BLaER1 treated with 17β-estradiol and CSF1 and Interleukin-3, amounts not matched to agents 10 nM and 100 nM (cell line): ENCODE data around the gene IL13RA2.

Experiments used
- H3K27ac ChIP-seq, 11 experiments: shearing (Covaris generic); formaldehyde crosslinking; 2 replicates each; pipeline ENCODE4 v1.8.1; 2022
- H3K27me3 ChIP-seq, 11 experiments: shearing (Covaris generic); formaldehyde crosslinking; 2 replicates each; pipeline ENCODE4 v1.8.1; 2022
- H3K36me3 ChIP-seq, 11 experiments: shearing (Covaris generic); formaldehyde crosslinking; 2 replicates each; pipeline ENCODE4 v1.8.1; 2022
- H3K4me1 ChIP-seq, 10 experiments: shearing (Covaris generic); formaldehyde crosslinking; 2 replicates each; pipeline ENCODE4 v1.8.1; 2022
- H3K4me2 ChIP-seq, 11 experiments: shearing (Covaris generic); formaldehyde crosslinking; 2 replicates each; pipeline ENCODE4 v1.8.1; 2022
- H3K4me3 ChIP-seq, 10 experiments: shearing (Covaris generic); formaldehyde crosslinking; 2 replicates each; pipeline ENCODE4 v1.8.1; 2022
- H3K9ac ChIP-seq, 11 experiments: shearing (Covaris generic); formaldehyde crosslinking; 2 replicates each; pipeline ENCODE4 v1.8.1; 2022
- H3K9me3 ChIP-seq, 11 experiments: shearing (Covaris generic); formaldehyde crosslinking; replicated peaks in 1 of 11; 2 replicates each; pipeline ENCODE4 v1.8.1; 2022
- H4K20me1 ChIP-seq, 11 experiments: shearing (Covaris generic); formaldehyde crosslinking; 2 replicates each; pipeline ENCODE4 v1.8.1; 2022
- Cebpa-rat ChIP-seq, 11 experiments: shearing (Covaris generic); IDR thresholded peaks; 2 replicates each; pipeline ENCODE4 v1.8.1; 2022

Gene IL13RA2

GRCh38 chrX:114964374-114964773 lies 53.0 kb downstream of the IL13RA2 start:
- no peaks in the 10 kb centered on the region for H3K4me1 ChIP-seq
- H3K27me3 ChIP-seq, result peaks cover 75 to 100% (median 88%) of the 10 kb centered on the region in 11 experiments
- no peaks in the 10 kb centered on the region for H3K9me3 ChIP-seq
- no peaks in the 10 kb centered on the region for H3K36me3 ChIP-seq
- TF ChIP-seq Cebpa-rat (IDR thresholded peaks at IDR 0.05), result no peak
- H3K4me3 ChIP-seq, result no peak overlapping the region
- H4K20me1 ChIP-seq, result no peaks in the 10 kb centered on the region
- H3K9ac ChIP-seq, result no peak overlapping the region
- no peak overlapping the region for H3K4me2 ChIP-seq
- no peak overlapping the region for H3K27ac ChIP-seq

GRCh38 chrX:114962209-114962608 lies 55.2 kb downstream of the IL13RA2 start:
- peaks cover 77 to 100% (median 90%) of the 10 kb centered on the region in 11 experiments for H3K27me3 ChIP-seq
- no peak overlapping the region for H3K4me2 ChIP-seq
- H3K4me3 ChIP-seq, result no peak overlapping the region
- H3K9ac ChIP-seq, result no peak overlapping the region
- no peak for TF ChIP-seq Cebpa-rat (IDR thresholded peaks at IDR 0.05)
- H3K27ac ChIP-seq, result no peak overlapping the region
- H3K4me1 ChIP-seq, result no peaks in the 10 kb centered on the region
- no peaks in the 10 kb centered on the region for H4K20me1 ChIP-seq
- no peaks in the 10 kb centered on the region for H3K9me3 ChIP-seq
- H3K36me3 ChIP-seq, result no peaks in the 10 kb centered on the region

GRCh38 chrX:114959729-114960128 lies 57.7 kb downstream of the IL13RA2 start:
- no peak overlapping the region for H3K27ac ChIP-seq
- H3K9ac ChIP-seq, result no peak overlapping the region
- no peak overlapping the region for H3K4me3 ChIP-seq
- H3K27me3 ChIP-seq, result peaks cover 65 to 100% (median 84%) of the 10 kb centered on the region in 11 experiments
- H3K36me3 ChIP-seq, result no peaks in the 10 kb centered on the region
- H3K4me2 ChIP-seq, result no peak overlapping the region
- H4K20me1 ChIP-seq, result no peaks in the 10 kb centered on the region
- no peak for TF ChIP-seq Cebpa-rat (IDR thresholded peaks at IDR 0.05)
- H3K9me3 ChIP-seq, result no peaks in the 10 kb centered on the region
- no peaks in the 10 kb centered on the region for H3K4me1 ChIP-seq
